Caco-2 (cell line): ENCODE results near the gene FA2H. TPM values are rescaled to one million over a fixed set of nuclear protein-coding genes. Genes with fewer than 3 reads are reported as not detected.
A peak's percentile ranks its signal among the peaks of the same experiment; 100 is the strongest.

Experiments
- BruUV-seq: library from RNA; stranded (reverse); fragments of 400-500 nt; replicated peaks from 2 replicates; lab custom pipeline; 2021; lab: Mats Ljungman, UMichigan
- CTCF ChIA-PET: fragments of 300-600 bp; sonication (Branson Sonifier 250); formaldehyde crosslinking; loops from one replicate; lab custom pipeline; 2022; ENCODE audit warnings: antibody characterized with exemption; lab: Charles Lee
- POLR2A ChIA-PET: fragments of 300-600 bp; sonication (Branson Sonifier 250); formaldehyde crosslinking; loops from one replicate; lab custom pipeline; 2022; ENCODE audit warnings: antibody characterized with exemption; lab: Charles Lee
- DNase-seq, 2 experiments: peaks; one replicate each; pipeline versions ENCODE4 v3.0.0 to v3.0.0-alpha.2; 2020 to 2022
- H3K27me3 ChIP-seq: replicated peaks from 2 replicates; pipeline ENCODE4 v1.6.0; 2011; ENCODE audit warnings: low read length; ENCODE audit not compliant: control insufficient read depth, insufficient read depth
- H3K36me3 ChIP-seq: 2 replicates; pipeline ENCODE4 v1.5.1; 2011; ENCODE audit warnings: low read length; ENCODE audit not compliant: control insufficient read depth, insufficient read depth
- H3K4me1 ChIP-seq: fragments of 250-450 bp; sonication (Bioruptor Pico); 2 replicates; pipeline ENCODE4 v1.5.1; 2020; ENCODE audit warnings: mild to moderate bottlenecking
- H3K4me3 ChIP-seq: 2 replicates; pipeline ENCODE4 v1.5.1; 2011; ENCODE audit warnings: low read depth, mild to moderate bottlenecking, control low read depth, low read length
- H3K9me3 ChIP-seq: fragments of 250-450 bp; sonication (Bioruptor Pico); 2 replicates; pipeline ENCODE4 v1.5.1; 2020; ENCODE audit warnings: mild to moderate bottlenecking, moderate library complexity
- H3K27ac Mint-ChIP-seq: one replicate; pipeline ENCODE4 v1.8.0; 2022; ENCODE audit warnings: mixed read lengths; ENCODE audit not compliant: unreplicated experiment
- H3K27me3 Mint-ChIP-seq: one replicate; pipeline ENCODE4 v1.8.0; 2022; ENCODE audit warnings: mixed read lengths; ENCODE audit not compliant: insufficient read depth, unreplicated experiment
- H3K36me3 Mint-ChIP-seq: one replicate; pipeline ENCODE4 v1.8.0; 2022; ENCODE audit warnings: mild to moderate bottlenecking, mixed read lengths; ENCODE audit not compliant: insufficient read depth, unreplicated experiment
- H3K4me1 Mint-ChIP-seq: one replicate; pipeline ENCODE4 v1.8.0; 2022; ENCODE audit warnings: low read depth, mixed read lengths; ENCODE audit not compliant: unreplicated experiment
- H3K4me3 Mint-ChIP-seq: one replicate; pipeline ENCODE4 v1.8.0; 2022; ENCODE audit warnings: mild to moderate bottlenecking, moderate library complexity, mixed read lengths; ENCODE audit not compliant: unreplicated experiment
- H3K9me3 Mint-ChIP-seq: one replicate; pipeline ENCODE4 v1.8.0; 2022; ENCODE audit warnings: mixed read lengths; ENCODE audit not compliant: unreplicated experiment
- CTCF ChIP-seq, 2 experiments: fragments of 200-600 bp in 1 of 2; IDR thresholded peaks; 1 replicate in 1 of 2; 2 replicates in 1 of 2; pipeline versions ENCODE4 v1.5.1 to v1.8.0; 2011 to 2022; ENCODE audit warnings: antibody characterized with exemption in 1 of 2, control low read depth in 1 of 2, inconsistent platforms in 1 of 2, low read depth in 1 of 2, low read length in 1 of 2, mild to moderate bottlenecking in 1 of 2, moderate library complexity in 1 of 2; ENCODE audit not compliant: insufficient read depth in 1 of 2, severe bottlenecking in 1 of 2, unreplicated experiment in 1 of 2
- intact Hi-C: fragments of 100-400 bp; cut with micrococcal nuclease; formaldehyde crosslinking; loops from one replicate; pipeline ENCODE4 v1.10.0; 2022; ENCODE audit not compliant: unreplicated experiment
- total RNA-seq: library from RNA; stranded (reverse); gene quantifications from 2 replicates; pipeline ENCODE4 v1.2.3, GENCODE V29; 2022

FA2H gene
- total RNA-seq, 1 experiment from 2014 or later, result 21.3 TPM

DNA sequence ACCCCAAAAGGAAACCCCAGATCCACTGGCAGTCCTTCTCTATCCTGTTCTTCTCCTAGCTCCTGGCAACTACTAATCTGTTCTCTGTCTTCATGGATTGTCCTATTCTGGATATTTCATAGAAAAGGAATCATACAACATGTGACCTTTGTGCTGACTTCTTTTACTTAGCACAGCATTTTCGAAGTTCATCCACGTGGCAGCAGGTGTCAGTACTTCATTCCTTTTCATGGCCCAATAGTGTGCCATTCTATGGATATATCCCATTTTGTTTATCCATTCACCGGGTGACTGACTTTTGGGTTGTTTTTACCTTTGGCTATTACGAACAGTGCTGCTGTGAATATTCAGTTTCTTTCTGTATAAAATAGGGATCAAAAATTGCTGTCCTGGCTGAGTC, 10.4 kb upstream of the FA2H start:
- Histone ChIP-seq H3K9me3 (no peaks in the 10 kb centered on the region), H3K36me3 (no peaks in the 10 kb centered on the region), H3K4me3 (no peak overlapping the region), H3K4me1 (no peaks in the 10 kb centered on the region), H3K27me3 (no peaks in the 10 kb centered on the region)
- intact Hi-C loops, result loop anchor here (1.0 to 2.0 kb wide), 2 partner anchors 28 to 78 kb away; no protein-coding TSS in a partner anchor
- H3K9me3 Mint-ChIP-seq, result no peaks in the 10 kb centered on the region
- H3K27ac Mint-ChIP-seq, result no peak overlapping the region
- no peaks in the 10 kb centered on the region for H3K4me1 Mint-ChIP-seq
- ChIA-PET CTCF (interaction anchor here (0.7 to 1.7 kb wide), 3 partner anchors 11 to 78 kb away, joined by 4 to 7 read pairs (median 6); partner anchors contain the start of gene FA2H), POLR2A (no interaction called here)
- peak in 1 of 2 experiments; percentile 23 for TF ChIP-seq CTCF (IDR thresholded peaks at IDR 0.05; ENCODE audit: insufficient read depth in 1 of 2, low read depth in 1 of 2, low read length in 1 of 2, severe bottlenecking in 1 of 2, unreplicated experiment in 1 of 2)
- peak in 1 of 2 experiments; percentile 22 for DNase-seq
- no peaks in the 10 kb centered on the region for H3K27me3 Mint-ChIP-seq
- H3K36me3 Mint-ChIP-seq, result peaks cover 5% of the 10 kb centered on the region
- BruUV-seq, result no TSS peak
- H3K4me3 Mint-ChIP-seq, result no peak overlapping the region

GRCh38 chr16:74778646-74779045, 4.0 kb upstream of the FA2H start:
- DNase-seq, result no peak
- ChIA-PET POLR2A (no interaction called here), CTCF (no interaction called here)
- peaks cover 4% of the 10 kb centered on the region for H3K4me1 Mint-ChIP-seq
- intact Hi-C loops, result no loop called here
- no peaks in the 10 kb centered on the region for H3K36me3 ChIP-seq
- no peak for TF ChIP-seq CTCF (IDR thresholded peaks at IDR 0.05; ENCODE audit: insufficient read depth in 1 of 2, low read depth in 1 of 2, low read length in 1 of 2, severe bottlenecking in 1 of 2, unreplicated experiment in 1 of 2)
- no peaks in the 10 kb centered on the region for H3K27me3 Mint-ChIP-seq
- no peaks in the 10 kb centered on the region for H3K9me3 Mint-ChIP-seq
- no peaks in the 10 kb centered on the region for H3K9me3 ChIP-seq
- no peak overlapping the region for H3K4me3 ChIP-seq
- no peaks in the 10 kb centered on the region for H3K36me3 Mint-ChIP-seq
- H3K27ac Mint-ChIP-seq, result no peak overlapping the region
- BruUV-seq, result no TSS peak
- H3K4me3 Mint-ChIP-seq, result no peak overlapping the region
- H3K27me3 ChIP-seq, result no peaks in the 10 kb centered on the region
- H3K4me1 ChIP-seq, result 0 out of 2 replicates have a peak, but pooled peaks cover under 1% of the 10 kb centered on the region

DNA sequence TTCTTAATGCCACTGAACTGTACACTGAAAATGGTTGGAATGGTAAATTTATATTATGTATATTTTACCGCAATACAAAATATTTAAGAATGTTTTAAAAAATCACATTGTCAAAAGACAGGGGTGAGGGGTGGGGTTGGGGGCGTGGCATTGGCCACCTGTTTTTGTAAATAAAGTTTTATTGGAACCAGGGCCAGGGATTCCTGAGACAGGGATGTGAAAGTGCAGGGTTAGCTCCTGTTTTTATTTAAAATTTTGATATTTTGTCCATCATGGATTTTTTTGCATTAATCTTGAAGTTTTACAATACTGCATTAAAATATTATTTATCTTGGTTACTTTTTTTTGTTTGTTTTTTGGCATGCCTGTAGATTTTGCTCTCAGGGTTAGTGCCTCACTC, 2.3 kb upstream of the FA2H start:
- no peak overlapping the region for H3K4me3 ChIP-seq
- CTCF ChIA-PET, result no interaction called here
- Mint-ChIP-seq H3K4me1 (peaks cover 12% of the 10 kb centered on the region), H3K36me3 (no peaks in the 10 kb centered on the region), H3K9me3 (no peaks in the 10 kb centered on the region), H3K4me3 (no peak overlapping the region), H3K27ac (no peak overlapping the region), H3K27me3 (no peaks in the 10 kb centered on the region)
- no TSS peak for BruUV-seq
- intact Hi-C loops, result no loop called here
- no peaks in the 10 kb centered on the region for H3K36me3 ChIP-seq
- DNase-seq, result no peak
- H3K9me3 ChIP-seq, result no peaks in the 10 kb centered on the region
- TF ChIP-seq CTCF (IDR thresholded peaks at IDR 0.05; ENCODE audit: insufficient read depth in 1 of 2, low read depth in 1 of 2, low read length in 1 of 2, severe bottlenecking in 1 of 2, unreplicated experiment in 1 of 2), result no peak
- no peaks in the 10 kb centered on the region for H3K27me3 ChIP-seq
- H3K4me1 ChIP-seq, result peaks cover 7% of the 10 kb centered on the region; the same call in 1 of the 2 replicates
- POLR2A ChIA-PET, result no interaction called here
